B cell (primary cell): ENCODE results near the gene TBX20. TPM values are rescaled to one million over a fixed set of nuclear protein-coding genes. Genes with fewer than 3 reads are reported as not detected.

ENCODE experiments used
- ATAC-seq: fragments of 200-7000 bp; cut with Tn5 transposase; one replicate; pipeline ENCODE4 v1.10.0; 2021; ENCODE audit warnings: low read depth, mild to moderate bottlenecking, moderate number of reproducible peaks, moderate library complexity
- CTCF ChIA-PET: fragments of 350-600 bp; sonication (Branson Sonifier 250); formaldehyde crosslinking; loops from one replicate; lab custom pipeline; 2021; ENCODE audit warnings: antibody characterized with exemption, inconsistent platforms; lab: Charles Lee
- POLR2A ChIA-PET: fragments of 350-600 bp; sonication (Branson Sonifier 250); formaldehyde crosslinking; loops from one replicate; lab custom pipeline; 2021; ENCODE audit warnings: antibody characterized with exemption; lab: Charles Lee
- DNase-seq: peaks from one replicate; pipeline ENCODE4 v3.0.0; 2013
- H2AFZ ChIP-seq: 2 replicates; pipeline ENCODE4 v1.6.1; 2012; ENCODE audit warnings: mild to moderate bottlenecking, low read depth, low read length; ENCODE audit not compliant: insufficient read depth, poor library complexity, severe bottlenecking
- H3K27ac ChIP-seq, 2 donors: 1 replicate in 1 of 2; 2 replicates in 1 of 2; pipeline ENCODE4 v1.5.1; 2012 to 2013; ENCODE audit warnings: low read length in 2 of 2, mild to moderate bottlenecking in 2 of 2, moderate library complexity in 1 of 2
- H3K27me3 ChIP-seq, 4 experiments: fragments of 200-600 bp in 1 of 4; sonication (generic) in 1 of 4; replicated peaks in 1 of 4; 1 replicate in 2 of 4; 2 replicates in 2 of 4; pipeline versions ENCODE4 v1.6.1 to v1.7.0; 2013 to 2016; ENCODE audit warnings: low read length in 3 of 4, mild to moderate bottlenecking in 2 of 4, mixed read lengths in 1 of 4, moderate library complexity in 1 of 4; ENCODE audit not compliant: insufficient read depth in 4 of 4, control insufficient read depth in 3 of 4; ENCODE audit errors: control extremely low read depth in 1 of 4
- H3K36me3 ChIP-seq, 2 experiments: replicated peaks in 1 of 2; 1 replicate in 1 of 2; 2 replicates in 1 of 2; pipeline versions ENCODE4 v1.6.1 to v1.7.1; 2013; ENCODE audit warnings: low read length in 1 of 2; ENCODE audit not compliant: insufficient read depth in 2 of 2, control insufficient read depth in 1 of 2; ENCODE audit errors: control extremely low read depth in 1 of 2, extremely low read depth in 1 of 2
- H3K4me1 ChIP-seq, 2 donors: fragments of 200-600 bp in 1 of 2; sonication (generic) in 1 of 2; 1 replicate in 1 of 2; 2 replicates in 1 of 2; pipeline versions ENCODE4 v1.5.1 to v1.6.1; 2013 to 2017; ENCODE audit warnings: low read length in 2 of 2; ENCODE audit not compliant: control insufficient read depth in 2 of 2, insufficient read depth in 2 of 2
- H3K4me2 ChIP-seq: replicated peaks from 2 replicates; pipeline ENCODE3; 2012; ENCODE audit warnings: mild to moderate bottlenecking, low read depth, low read length; ENCODE audit not compliant: poor library complexity, severe bottlenecking
- H3K4me3 ChIP-seq, 5 experiments: fragments of 200-600 bp in 1 of 5; sonication (generic) in 1 of 5; 1 replicate in 3 of 5; 2 replicates in 2 of 5; pipeline versions ENCODE4 v1.5.1 to v1.7.0; 2011 to 2016; ENCODE audit warnings: low read length in 4 of 5, mild to moderate bottlenecking in 4 of 5, low read depth in 2 of 5, control low read depth in 1 of 5, moderate library complexity in 1 of 5; ENCODE audit not compliant: insufficient read depth in 1 of 5; ENCODE audit errors: control extremely low read depth in 1 of 5, extremely low read depth in 1 of 5
- H3K79me2 ChIP-seq: fragments of 200-600 bp; sonication (generic); one replicate; pipeline ENCODE4 v1.6.0; 2016; ENCODE audit warnings: low read length; ENCODE audit not compliant: control insufficient read depth, insufficient read depth
- H3K9ac ChIP-seq: fragments of 200-600 bp; sonication (generic); 2 replicates; pipeline ENCODE4 v1.6.1; 2017; ENCODE audit warnings: mild to moderate bottlenecking, low read length, moderate library complexity
- H3K9me3 ChIP-seq, 3 donors: one replicate each; pipeline versions ENCODE4 v1.6.1 to v1.7.1; 2013; ENCODE audit warnings: low read length in 2 of 3; ENCODE audit not compliant: control insufficient read depth in 2 of 3, insufficient read depth in 1 of 3; ENCODE audit errors: control extremely low read depth in 1 of 3
- H4K20me1 ChIP-seq: 2 replicates; pipeline ENCODE4 v1.6.0; 2012; ENCODE audit warnings: mild to moderate bottlenecking, low read length; ENCODE audit not compliant: insufficient read depth, control insufficient read depth, poor library complexity, severe bottlenecking
- H3K27ac Mint-ChIP-seq: one replicate; pipeline ENCODE4 v1.8.0; 2021; ENCODE audit warnings: mixed read lengths
- H3K27me3 Mint-ChIP-seq: one replicate; pipeline ENCODE4 v1.8.0; 2021; ENCODE audit warnings: mixed read lengths
- H3K4me1 Mint-ChIP-seq: one replicate; pipeline ENCODE4 v1.8.0; 2021; ENCODE audit warnings: mixed read lengths
- H3K4me3 Mint-ChIP-seq: one replicate; pipeline ENCODE4 v1.8.0; 2021; ENCODE audit warnings: mixed read lengths
- H3K9me3 Mint-ChIP-seq: one replicate; pipeline ENCODE4 v1.8.0; 2022; ENCODE audit warnings: mixed read lengths; ENCODE audit not compliant: insufficient read depth
- EZH2 ChIP-seq: IDR thresholded peaks from 2 replicates; pipeline ENCODE4 v1.6.1; 2012; ENCODE audit warnings: borderline replicate concordance, low read depth, mild to moderate bottlenecking, moderate library complexity, low read length; ENCODE audit not compliant: insufficient read depth, poor library complexity, severe bottlenecking
- WGBS: methylation state at CpG from one replicate; pipeline ENCODE4 v1.1.5; 2013; ENCODE audit warnings: missing lambda C conversion rate; ENCODE audit not compliant: insufficient coverage; 5-methylcytosine and 5-hydroxymethylcytosine counted together
- intact Hi-C: fragments of 100-400 bp; cut with micrococcal nuclease; formaldehyde crosslinking; loops from one replicate; pipeline ENCODE4 v1.10.0; 2022
- polyA plus RNA-seq: library from polyadenylated mRNA; depleted of rRNA; stranded (reverse); fragments of >200 nt; gene quantifications from 2 replicates; pipeline ENCODE4 v1.2.3, GENCODE V29; 2012
- total RNA-seq, 2 donors: library from RNA; stranded (reverse); fragments of 120-200 nt in 1 of 2; gene quantifications; 1 replicate in 1 of 2; 2 replicates in 1 of 2; pipeline versions ENCODE4 v1.2.3 to v1.2.4, GENCODE V29; 2013 to 2022
- TF ChIP-seq, protein P1 (sequence below): fragments of 200-600 bp; IDR thresholded peaks from one replicate; pipeline ENCODE4 v1.8.0; 2022; ENCODE audit warnings: antibody characterized with exemption, mild to moderate bottlenecking

The TBX20 gene
- total and polyA plus RNA-seq, 2 donors (not counting 1 experiment from before 2014, with no cell fraction given): 0.25 TPM; not detected in 1

DNA sequence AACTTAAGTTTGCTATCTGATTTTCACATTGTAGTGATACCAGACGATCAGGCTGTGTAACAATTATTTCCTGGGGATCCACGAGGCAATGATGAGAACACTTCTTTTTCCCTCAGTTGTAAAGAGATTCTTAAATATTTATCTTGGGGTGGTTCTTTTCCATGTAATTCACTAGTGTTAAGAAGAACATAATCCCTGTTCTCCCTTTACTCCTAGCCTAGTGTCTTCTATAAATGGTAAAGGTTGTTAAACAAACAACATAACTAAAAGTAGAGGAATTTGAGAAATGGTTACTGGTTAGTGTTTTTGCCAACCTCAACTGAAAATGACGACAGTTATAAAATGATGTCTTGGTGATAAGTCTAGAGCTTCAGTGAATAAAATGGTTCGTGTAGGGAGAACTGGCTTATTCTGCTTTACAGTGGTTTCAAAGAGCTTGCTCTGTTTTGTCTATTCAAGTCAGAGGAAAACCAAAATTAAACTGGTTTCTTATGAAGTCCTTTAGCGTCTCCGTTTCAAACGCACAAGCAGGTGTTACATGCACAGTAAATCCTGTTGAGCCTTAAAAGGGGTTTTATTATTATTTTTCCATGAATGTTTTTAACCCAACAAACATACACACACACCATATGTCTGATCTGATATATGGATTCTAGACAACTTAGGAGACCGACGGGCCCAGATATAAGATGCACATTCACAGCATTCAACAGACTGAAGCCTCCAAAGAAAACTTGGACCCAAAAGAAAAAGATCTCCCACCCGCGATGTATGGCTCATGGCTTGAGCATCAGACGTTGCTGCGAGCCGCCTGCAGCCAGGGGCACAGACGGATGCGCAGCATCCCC lies 1.1 kb downstream of the TBX20 start:
- H3K79me2 ChIP-seq: no peaks in the 10 kb centered on the region
- CTCF ChIA-PET: no interaction called here
- POLR2A ChIA-PET: no interaction called here
- peak overlapping the region; percentile 77 for H3K4me2 ChIP-seq
- H3K4me1 Mint-ChIP-seq: peaks cover 15% of the 10 kb centered on the region
- peak overlapping the region; percentile 56 for H3K9ac ChIP-seq
- TF ChIP-seq EZH2: no peak
- TF ChIP-seq, protein P1, sequence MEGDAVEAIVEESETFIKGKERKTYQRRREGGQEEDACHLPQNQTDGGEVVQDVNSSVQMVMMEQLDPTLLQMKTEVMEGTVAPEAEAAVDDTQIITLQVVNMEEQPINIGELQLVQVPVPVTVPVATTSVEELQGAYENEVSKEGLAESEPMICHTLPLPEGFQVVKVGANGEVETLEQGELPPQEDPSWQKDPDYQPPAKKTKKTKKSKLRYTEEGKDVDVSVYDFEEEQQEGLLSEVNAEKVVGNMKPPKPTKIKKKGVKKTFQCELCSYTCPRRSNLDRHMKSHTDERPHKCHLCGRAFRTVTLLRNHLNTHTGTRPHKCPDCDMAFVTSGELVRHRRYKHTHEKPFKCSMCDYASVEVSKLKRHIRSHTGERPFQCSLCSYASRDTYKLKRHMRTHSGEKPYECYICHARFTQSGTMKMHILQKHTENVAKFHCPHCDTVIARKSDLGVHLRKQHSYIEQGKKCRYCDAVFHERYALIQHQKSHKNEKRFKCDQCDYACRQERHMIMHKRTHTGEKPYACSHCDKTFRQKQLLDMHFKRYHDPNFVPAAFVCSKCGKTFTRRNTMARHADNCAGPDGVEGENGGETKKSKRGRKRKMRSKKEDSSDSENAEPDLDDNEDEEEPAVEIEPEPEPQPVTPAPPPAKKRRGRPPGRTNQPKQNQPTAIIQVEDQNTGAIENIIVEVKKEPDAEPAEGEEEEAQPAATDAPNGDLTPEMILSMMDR: no peak
- H3K4me1 ChIP-seq: peaks cover 20 to 40% of the 10 kb centered on the region in 2 donors
- H3K36me3 ChIP-seq: no peaks in the 10 kb centered on the region
- no peak overlapping the region for H3K27ac ChIP-seq
- peaks cover 2 to 50% (median 17%) of the 10 kb centered on the region in 3 donors for H3K9me3 ChIP-seq
- H3K9me3 Mint-ChIP-seq: no peaks in the 10 kb centered on the region
- peak overlapping the region; percentile 70 for H2AFZ ChIP-seq
- no peak overlapping the region for H3K27ac Mint-ChIP-seq
- no peaks in the 10 kb centered on the region for H4K20me1 ChIP-seq
- H3K4me3 Mint-ChIP-seq: peak overlapping the region; percentile 70
- no peak overlapping the region for H3K4me3 ChIP-seq
- peaks cover 0 to 84% (median 74%) of the 10 kb centered on the region in 4 experiments for H3K27me3 ChIP-seq
- ATAC-seq (no peak), DNase-seq (peak; percentile 23)
- intact Hi-C loops: no loop called here
- peaks cover 75% of the 10 kb centered on the region for H3K27me3 Mint-ChIP-seq
- 13% methylated on average over 9 of the region's 16 CpGs for WGBS
